ENCODE measurements around the gene OR1J2. TPM values are rescaled to one million over a fixed set of nuclear protein-coding genes. Genes with fewer than 3 reads are reported as not detected.

OR1J2 gene, protein sequence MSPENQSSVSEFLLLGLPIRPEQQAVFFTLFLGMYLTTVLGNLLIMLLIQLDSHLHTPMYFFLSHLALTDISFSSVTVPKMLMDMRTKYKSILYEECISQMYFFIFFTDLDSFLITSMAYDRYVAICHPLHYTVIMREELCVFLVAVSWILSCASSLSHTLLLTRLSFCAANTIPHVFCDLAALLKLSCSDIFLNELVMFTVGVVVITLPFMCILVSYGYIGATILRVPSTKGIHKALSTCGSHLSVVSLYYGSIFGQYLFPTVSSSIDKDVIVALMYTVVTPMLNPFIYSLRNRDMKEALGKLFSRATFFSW
- not detected in 2 replicates for total RNA-seq (2011; cell fraction: chromatin; rRNA removed; ENCODE audit: low replicate concordance)
- total RNA-seq (2011; cell fraction: nucleolus; rRNA removed): not detected in 2 replicates
- not detected in 2 replicates for total RNA-seq (2011; cell fraction: nucleoplasm; rRNA removed)
- total RNA-seq (2014; rRNA removed) (not detected in 2 replicates), total RNA-seq (2014; rRNA removed; fragmentation: Illumina TruSeq; extraction: Trizol) (not detected in 2 replicates), total RNA-seq (2015; rRNA removed; fragmentation: Illumina TruSeq; extraction: Trizol) (not detected in 2 replicates), total RNA-seq (2021) (not detected in 2 replicates), polyA plus RNA-seq (2011; rRNA removed) (not detected in 2 replicates), polyA plus RNA-seq (2014; fragmentation: Illumina TruSeq; extraction: Trizol) (not detected in 2 replicates), polyA plus RNA-seq (2014; fragmentation: Nextera tagmentation; extraction: Ambion mirVana) (not detected), polyA plus RNA-seq (2014; rRNA removed) (not detected in 2 replicates), polyA minus RNA-seq (2011; rRNA and poly(A)+ RNA removed) (not detected in 2 replicates), Bru-seq, nascent RNA (not detected), BruChase-seq, experiment 1, labeled RNA remaining after a 2-hour chase (not detected), BruChase-seq, experiment 2, labeled RNA remaining after a 6-hour chase (not detected)
- not detected in 2 replicates for polyA plus RNA-seq (2011; cell fraction: cytosol; rRNA removed)
- polyA plus RNA-seq (2011; cell fraction: nucleus; rRNA removed): not detected in 2 replicates
- polyA plus RNA-seq (2012): not detected in 2 replicates
- not detected in 2 replicates for polyA minus RNA-seq (2011; cell fraction: cytosol; rRNA and poly(A)+ RNA removed)
- polyA minus RNA-seq (2011; cell fraction: nucleus; rRNA and poly(A)+ RNA removed): not detected in 2 replicates
- long read RNA-seq, experiment 1: 0 reads
- long read RNA-seq, experiment 2: 0 reads
- long read RNA-seq, experiment 3: 0 reads

DNA sequence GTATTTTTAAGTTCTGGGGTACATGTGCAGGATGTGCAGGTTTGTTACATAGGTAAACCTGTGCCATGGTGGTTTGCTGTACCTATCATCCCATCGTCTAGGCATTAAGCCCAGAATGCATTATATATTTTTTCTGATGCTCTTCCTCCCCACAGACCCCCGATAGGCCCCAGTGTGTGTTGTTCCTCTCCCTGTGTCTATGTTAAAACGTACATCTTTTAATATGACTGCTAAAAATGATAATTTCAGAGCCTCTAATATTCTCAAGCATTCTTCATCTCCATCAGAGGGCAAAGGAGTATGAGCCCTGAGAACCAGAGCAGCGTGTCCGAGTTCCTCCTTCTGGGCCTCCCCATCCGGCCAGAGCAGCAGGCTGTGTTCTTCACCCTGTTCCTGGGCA lies at the start of gene OR1J2:
TSS of gene OR1J2 (plus strand) at position 301 of the 400 bp plus-strand sequence. CDS start at position 301, 0 bp downstream.
- H3K27ac ChIP-seq (ENCODE audit: extremely low read depth, low read depth, low read length): no peak within 1 kb of the TSS
- in situ Hi-C loops (cut with MboI) (no loop called here), intact Hi-C loops (cut with micrococcal nuclease) (no loop called here)
- POLR2A ChIA-PET: no interaction called here
- CTCF ChIA-PET (ENCODE audit: low intra/inter-chr PET ratio): no interaction called here
- H3K4me2 ChIP-seq (ENCODE audit: insufficient read depth, low read length): no peak within 1 kb of the TSS
- no peaks in the 10 kb centered on the region for H3K36me3 ChIP-seq (ENCODE audit: control insufficient read depth, insufficient read depth, low read length)
- H3K27me3 ChIP-seq (ENCODE audit: control insufficient read depth in 2 of 2, insufficient read depth in 2 of 2, low read length in 2 of 2): peaks cover 5 to 6% of the 10 kb centered on the region in 2 experiments; a peak in 4 of 5 replicates
- BruUV-seq (replicated peaks): no TSS peak
- H3K9me1 ChIP-seq (ENCODE audit: control insufficient read depth, insufficient read depth, low read length): no peaks in the 10 kb centered on the region
- H3K9ac ChIP-seq (ENCODE audit: insufficient read depth in 1 of 2, low read depth in 2 of 2, low read length in 2 of 2): no peak within 1 kb of the TSS
- no peaks in the 10 kb centered on the region for H4K20me1 ChIP-seq (replicated peaks; ENCODE audit: control insufficient read depth, insufficient read depth, low read length)
- H3K4me3 ChIP-seq: no peak within 1 kb of the TSS
- FAIRE-seq: no peak
- DNase-seq (ENCODE audit: extremely low read depth in 1 of 4, low spot score in 3 of 4): no peak
- no peaks in the 10 kb centered on the region for H3K79me2 ChIP-seq (ENCODE audit: control insufficient read depth, insufficient read depth, low read length)
- no peaks in the 10 kb centered on the region for H3K9me3 ChIP-seq (replicated peaks; ENCODE audit: control insufficient read depth, insufficient read depth, low read depth, low read length)
- no peak within 1 kb of the TSS for H2AFZ ChIP-seq (ENCODE audit: low read depth, low read length)
- TF ChIP-seq PHB2 (IDR thresholded peaks at IDR 0.05; ENCODE audit: low read depth) (no peak), SREBF1 (IDR thresholded peaks at IDR 0.05; ENCODE audit: borderline replicate concordance, low read depth, low read length) (no peak), GATAD2B (IDR thresholded peaks at IDR 0.05; ENCODE audit: borderline replicate concordance) (no peak)
- TF ChIP-seq, protein P1, sequence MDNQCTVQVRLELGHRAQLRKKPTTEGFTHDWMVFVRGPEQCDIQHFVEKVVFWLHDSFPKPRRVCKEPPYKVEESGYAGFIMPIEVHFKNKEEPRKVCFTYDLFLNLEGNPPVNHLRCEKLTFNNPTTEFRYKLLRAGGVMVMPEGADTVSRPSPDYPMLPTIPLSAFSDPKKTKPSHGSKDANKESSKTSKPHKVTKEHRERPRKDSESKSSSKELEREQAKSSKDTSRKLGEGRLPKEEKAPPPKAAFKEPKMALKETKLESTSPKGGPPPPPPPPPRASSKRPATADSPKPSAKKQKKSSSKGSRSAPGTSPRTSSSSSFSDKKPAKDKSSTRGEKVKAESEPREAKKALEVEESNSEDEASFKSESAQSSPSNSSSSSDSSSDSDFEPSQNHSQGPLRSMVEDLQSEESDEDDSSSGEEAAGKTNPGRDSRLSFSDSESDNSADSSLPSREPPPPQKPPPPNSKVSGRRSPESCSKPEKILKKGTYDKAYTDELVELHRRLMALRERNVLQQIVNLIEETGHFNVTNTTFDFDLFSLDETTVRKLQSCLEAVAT (IDR thresholded peaks at IDR 0.05): no peak
- TF ChIP-seq, protein P2, sequence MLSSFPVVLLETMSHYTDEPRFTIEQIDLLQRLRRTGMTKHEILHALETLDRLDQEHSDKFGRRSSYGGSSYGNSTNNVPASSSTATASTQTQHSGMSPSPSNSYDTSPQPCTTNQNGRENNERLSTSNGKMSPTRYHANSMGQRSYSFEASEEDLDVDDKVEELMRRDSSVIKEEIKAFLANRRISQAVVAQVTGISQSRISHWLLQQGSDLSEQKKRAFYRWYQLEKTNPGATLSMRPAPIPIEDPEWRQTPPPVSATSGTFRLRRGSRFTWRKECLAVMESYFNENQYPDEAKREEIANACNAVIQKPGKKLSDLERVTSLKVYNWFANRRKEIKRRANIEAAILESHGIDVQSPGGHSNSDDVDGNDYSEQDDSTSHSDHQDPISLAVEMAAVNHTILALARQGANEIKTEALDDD (IDR thresholded peaks at IDR 0.05): no peak
- TF ChIP-seq, protein P3, sequence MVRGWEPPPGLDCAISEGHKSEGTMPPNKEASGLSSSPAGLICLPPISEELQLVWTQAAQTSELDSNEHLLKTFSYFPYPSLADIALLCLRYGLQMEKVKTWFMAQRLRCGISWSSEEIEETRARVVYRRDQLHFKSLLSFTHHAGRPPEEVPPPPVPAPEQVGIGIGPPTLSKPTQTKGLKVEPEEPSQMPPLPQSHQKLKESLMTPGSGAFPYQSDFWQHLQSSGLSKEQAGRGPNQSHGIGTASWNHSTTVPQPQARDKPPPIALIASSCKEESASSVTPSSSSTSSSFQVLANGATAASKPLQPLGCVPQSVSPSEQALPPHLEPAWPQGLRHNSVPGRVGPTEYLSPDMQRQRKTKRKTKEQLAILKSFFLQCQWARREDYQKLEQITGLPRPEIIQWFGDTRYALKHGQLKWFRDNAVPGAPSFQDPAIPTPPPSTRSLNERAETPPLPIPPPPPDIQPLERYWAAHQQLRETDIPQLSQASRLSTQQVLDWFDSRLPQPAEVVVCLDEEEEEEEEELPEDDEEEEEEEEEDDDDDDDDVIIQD (CRISPR knock-in tag; IDR thresholded peaks at IDR 0.05): no peak
- WGBS (ENCODE audit: insufficient coverage, low coverage, missing lambda C conversion rate): 0% methylated on average over 6 of the region's 6 CpGs
- no peaks in the 10 kb centered on the region for H3K4me1 ChIP-seq (replicated peaks in 1 of 2; ENCODE audit: control insufficient read depth in 2 of 2, insufficient read depth in 2 of 2, low read length in 2 of 2)
- ATAC-seq: no peak

Measured in K562 (cell line).